ENCODE results near the gene OR6B1. TPM values are rescaled to one million over a fixed set of nuclear protein-coding genes. Genes with fewer than 3 reads are reported as not detected.

OR6B1 gene
- total RNA-seq, 4 donors from 2014 or later, result not detected

GRCh38 chr7:144028547-144028946 lies 28.4 kb downstream of the OR6B1 start:
- H3K36me3 ChIP-seq, result no peaks in the 10 kb centered on the region
- H3K4me3 ChIP-seq, result no peak overlapping the region
- H3K27ac ChIP-seq, result no peak overlapping the region
- TF ChIP-seq POLR2A (IDR thresholded peaks at IDR 0.05) (no peak), CTCF (IDR thresholded peaks at IDR 0.05) (no peak)
- H3K9me3 ChIP-seq, result no peaks in the 10 kb centered on the region
- intact Hi-C loops (cut with DNase I; ENCODE audit: low total_unique reads), result no loop called here
- DNase-seq, result no peak
- no peaks in the 10 kb centered on the region for H3K4me1 ChIP-seq
- H3K27me3 ChIP-seq, result no peaks in the 10 kb centered on the region

- DNase-seq, result no peak
- no peak overlapping the region for H3K4me3 ChIP-seq
- H3K36me3 ChIP-seq, result no peaks in the 10 kb centered on the region
- H3K9me3 ChIP-seq, result no peaks in the 10 kb centered on the region
- no peak for TF ChIP-seq CTCF (IDR thresholded peaks at IDR 0.05)
- no peak for TF ChIP-seq POLR2A (IDR thresholded peaks at IDR 0.05)
- no peaks in the 10 kb centered on the region for H3K27me3 ChIP-seq
- H3K27ac ChIP-seq, result no peak overlapping the region
- intact Hi-C loops (cut with DNase I; ENCODE audit: low total_unique reads), result no loop called here
- H3K4me1 ChIP-seq, result no peaks in the 10 kb centered on the region
Observed at GRCh38 chr7:144032516-144032915, 32.4 kb downstream of the OR6B1 start.

- Histone ChIP-seq H3K9me3 (no peaks in the 10 kb centered on the region), H3K4me1 (no peaks in the 10 kb centered on the region), H3K27ac (no peak overlapping the region), H3K4me3 (no peak overlapping the region), H3K27me3 (no peaks in the 10 kb centered on the region), H3K36me3 (no peaks in the 10 kb centered on the region)
- no peak for DNase-seq
- intact Hi-C loops (cut with DNase I; ENCODE audit: low total_unique reads), result no loop called here
- no peak for TF ChIP-seq CTCF (IDR thresholded peaks at IDR 0.05)
- TF ChIP-seq POLR2A (IDR thresholded peaks at IDR 0.05), result no peak
Observed at GRCh38 chr7:144032985-144033709, 33.0 kb downstream of the OR6B1 start.

GRCh38 chr7:144035385-144035784 lies 35.3 kb downstream of the OR6B1 start:
- intact Hi-C loops (cut with DNase I; ENCODE audit: low total_unique reads), result no loop called here
- Histone ChIP-seq H3K27ac (no peak overlapping the region), H3K4me3 (no peak overlapping the region), H3K9me3 (no peaks in the 10 kb centered on the region), H3K36me3 (no peaks in the 10 kb centered on the region), H3K4me1 (no peaks in the 10 kb centered on the region), H3K27me3 (no peaks in the 10 kb centered on the region)
- no peak for DNase-seq
- no peak for TF ChIP-seq POLR2A (IDR thresholded peaks at IDR 0.05)

GRCh38 chr7:144036302-144036885 lies 36.3 kb downstream of the OR6B1 start:
- Histone ChIP-seq H3K4me3 (no peak overlapping the region), H3K9me3 (no peaks in the 10 kb centered on the region), H3K4me1 (no peaks in the 10 kb centered on the region), H3K27ac (no peak overlapping the region), H3K36me3 (no peaks in the 10 kb centered on the region), H3K27me3 (no peaks in the 10 kb centered on the region)
- DNase-seq, result no peak
- intact Hi-C loops (cut with DNase I; ENCODE audit: low total_unique reads), result no loop called here
- TF ChIP-seq POLR2A (IDR thresholded peaks at IDR 0.05), result no peak
- TF ChIP-seq CTCF (IDR thresholded peaks at IDR 0.05), result no peak

Measured in uterus (tissue), 4 donors.